Natural killer cell treated with Interleukin-12 subunit alpha and Interleukin-12 subunit beta and Interleukin-15 and Interleukin-18, amount 100 ng/mL, for 72 hours (primary cell): Measurements from ENCODE around the gene PIGM. TPM values are rescaled to one million over a fixed set of nuclear protein-coding genes. Genes with fewer than 3 reads are reported as not detected.
"Not testable (repeated sequence)": the region's sequence is repeated elsewhere in the genome, so short reads cannot be mapped to it uniquely, and the experiment has no call there.

ENCODE experiments used
- ATAC-seq, 2 donors: fragments of 150-1000 bp; cut with Tn5 transposase in 1 of 2; sonication (Bioruptor Pico), chemical (Tn5 transposase) in 1 of 2; 2 replicates each; pipeline ENCODE4 v1.10.0; 2021
- DNase-seq: peaks from one replicate; pipeline ENCODE4 v3.0.0; 2022; ENCODE audit warnings: low spot score
- H3K27ac Mint-ChIP-seq, 2 donors: 1 replicate in 1 of 2; 2 replicates in 1 of 2; pipeline ENCODE4 v1.8.0; 2022; ENCODE audit warnings: mixed read lengths in 2 of 2, mild to moderate bottlenecking in 1 of 2, moderate library complexity in 1 of 2
- H3K27me3 Mint-ChIP-seq, 2 donors: 1 replicate in 1 of 2; 2 replicates in 1 of 2; pipeline ENCODE4 v1.8.0; 2022; ENCODE audit warnings: mixed read lengths in 2 of 2
- H3K36me3 Mint-ChIP-seq: one replicate; pipeline ENCODE4 v1.8.0; 2022; ENCODE audit warnings: mixed read lengths
- H3K4me1 Mint-ChIP-seq, 2 donors: 1 replicate in 1 of 2; 2 replicates in 1 of 2; pipeline ENCODE4 v1.8.0; 2022; ENCODE audit warnings: low read depth in 2 of 2, mixed read lengths in 2 of 2, mild to moderate bottlenecking in 1 of 2
- H3K4me3 Mint-ChIP-seq: one replicate; pipeline ENCODE4 v1.8.0; 2022; ENCODE audit warnings: mixed read lengths
- H3K9me3 Mint-ChIP-seq: 2 replicates; pipeline ENCODE4 v1.8.0; 2022; ENCODE audit warnings: mixed read lengths
- total RNA-seq, 2 donors: library from RNA; stranded (reverse); gene quantifications; one replicate each; pipeline ENCODE4 v1.2.3, GENCODE V29; 2022

Gene PIGM
- total RNA-seq, 2 donors from 2014 or later, result 4.9 to 5.6 TPM

DNA sequence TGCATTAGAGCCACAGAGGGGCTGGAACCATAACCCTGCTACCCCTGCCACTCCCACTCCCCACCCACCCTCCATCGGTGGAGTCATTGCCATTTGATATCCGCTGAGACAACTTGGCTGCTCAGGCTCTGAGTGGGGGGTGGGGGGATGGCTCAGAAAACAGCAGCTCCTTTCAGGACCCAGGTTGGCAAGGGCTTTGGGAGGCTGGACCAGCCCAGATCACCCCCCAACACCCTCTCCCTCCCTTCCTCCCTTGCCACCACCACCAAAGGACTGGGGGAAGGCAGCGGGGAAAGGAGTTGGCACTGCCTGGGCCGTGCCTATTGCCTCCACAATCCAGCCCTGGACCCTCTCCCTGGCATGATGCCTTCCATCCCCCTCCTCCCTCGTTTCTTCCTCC is 36.4 kb upstream of the PIGM start:
- Mint-ChIP-seq H3K36me3 (no peaks in the 10 kb centered on the region), H3K4me3 (no peak overlapping the region), H3K27me3 (peaks cover 36 to 50% of the 10 kb centered on the region in 2 donors), H3K27ac (no peak overlapping the region), H3K9me3 (no peaks in the 10 kb centered on the region), H3K4me1 (peaks cover 6 to 11% of the 10 kb centered on the region in 2 donors)
- ATAC-seq (no peak), DNase-seq (no peak)

DNA sequence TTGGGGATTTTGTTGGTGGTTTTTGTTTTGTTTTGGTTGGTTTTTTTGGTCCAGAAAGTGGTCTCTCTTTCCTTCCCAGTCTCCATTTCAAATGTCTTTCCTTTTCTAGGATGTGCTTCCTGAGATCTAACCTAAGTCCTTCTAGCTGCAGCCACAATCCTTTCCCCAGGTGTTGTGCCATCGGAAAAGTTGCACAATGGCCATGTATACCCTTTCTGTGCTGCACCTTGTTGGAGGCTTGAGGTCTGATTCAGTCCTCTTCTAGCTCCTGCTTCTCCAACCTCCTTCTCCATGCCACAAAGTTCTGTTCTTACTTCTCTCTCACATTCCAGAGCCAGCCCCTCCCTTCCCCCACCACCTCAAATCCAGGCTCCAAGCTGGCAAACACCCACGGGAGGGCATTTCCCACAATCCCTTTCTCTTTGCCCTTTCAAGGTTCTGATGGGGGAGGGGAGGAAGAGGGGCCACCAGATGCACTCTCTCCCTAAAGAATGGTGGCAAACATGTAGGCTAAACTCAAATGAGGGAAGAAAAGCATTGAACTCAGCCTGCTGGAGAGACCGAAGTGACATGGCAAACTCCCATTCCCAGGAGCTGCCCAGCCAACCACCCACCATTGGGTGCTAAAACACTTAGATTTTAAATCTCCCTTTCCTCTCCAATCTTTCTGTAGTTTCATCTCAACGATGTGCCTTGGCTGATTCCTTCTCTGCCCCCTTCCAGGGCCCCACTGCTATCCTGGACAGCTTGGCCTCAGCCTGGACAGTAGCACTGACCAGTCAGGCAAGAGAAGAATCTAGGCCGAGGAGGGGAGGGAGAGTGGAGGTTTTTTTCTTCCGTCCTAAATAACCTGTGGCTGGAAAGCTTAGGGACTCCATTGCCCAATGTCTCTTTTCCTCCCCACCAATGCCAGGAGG is 35.3 kb upstream of the PIGM start:
- Mint-ChIP-seq H3K9me3 (no peaks in the 10 kb centered on the region), H3K27me3 (peaks cover 34 to 47% of the 10 kb centered on the region in 2 donors), H3K36me3 (no peaks in the 10 kb centered on the region), H3K4me3 (no peak overlapping the region), H3K4me1 (peaks cover 6 to 11% of the 10 kb centered on the region in 2 donors), H3K27ac (no peak overlapping the region)
- ATAC-seq (no peak), DNase-seq (peak; percentile 54)

DNA sequence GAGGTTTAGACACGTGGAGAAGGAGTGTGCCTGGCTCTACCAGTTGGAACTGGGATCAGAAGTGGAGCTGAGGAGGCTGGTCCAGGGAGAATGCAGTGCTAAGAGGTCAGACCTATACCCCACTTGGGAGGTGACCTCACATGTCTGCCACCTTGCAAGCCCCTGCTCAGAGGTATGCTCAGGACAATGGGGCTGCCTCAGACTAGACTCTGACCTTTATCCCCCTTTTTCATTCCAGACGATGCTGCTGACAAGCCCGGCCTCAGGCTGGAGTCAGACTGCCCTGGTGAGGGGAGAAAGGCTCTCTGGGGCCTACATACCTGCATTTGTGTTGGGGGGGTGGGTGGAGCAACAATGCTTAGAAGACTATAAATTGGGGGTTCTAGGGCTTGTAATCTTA is 33.0 kb upstream of the PIGM start:
- no peak for ATAC-seq
- H3K4me1 Mint-ChIP-seq, result peaks cover 0 to 3% of the 10 kb centered on the region in 2 donors
- no peak overlapping the region for H3K27ac Mint-ChIP-seq
- H3K4me3 Mint-ChIP-seq, result no peak overlapping the region
- no peaks in the 10 kb centered on the region for H3K9me3 Mint-ChIP-seq
- DNase-seq, result peak; percentile 58
- no peaks in the 10 kb centered on the region for H3K36me3 Mint-ChIP-seq
- H3K27me3 Mint-ChIP-seq, result peaks cover 18 to 34% of the 10 kb centered on the region in 2 donors

DNA sequence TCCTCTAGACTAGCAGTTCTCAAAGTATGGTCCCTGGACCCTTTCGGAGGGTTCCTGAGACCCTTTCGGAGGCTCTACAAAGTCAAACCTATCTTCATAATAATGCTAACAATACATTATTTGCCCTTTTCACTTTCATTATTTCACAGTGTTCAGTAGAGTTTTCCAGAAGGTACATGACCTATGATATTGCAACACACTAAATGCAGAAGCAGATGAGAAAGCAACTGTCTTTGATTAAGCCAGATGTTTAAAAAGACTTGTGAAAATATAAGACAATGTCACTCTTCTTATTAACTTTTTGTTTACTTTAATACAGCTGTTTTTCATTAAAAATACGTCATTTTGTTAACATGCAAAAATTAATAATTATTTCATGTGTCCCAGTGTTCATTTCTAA is 32.4 kb upstream of the PIGM start:
- H3K4me1 Mint-ChIP-seq, result no peaks in the 10 kb centered on the region
- H3K9me3 Mint-ChIP-seq, result no peaks in the 10 kb centered on the region
- no peak overlapping the region for H3K4me3 Mint-ChIP-seq
- no peak overlapping the region for H3K27ac Mint-ChIP-seq
- no peak for ATAC-seq
- no peaks in the 10 kb centered on the region for H3K36me3 Mint-ChIP-seq
- DNase-seq, result peak; percentile 2
- peaks cover 17 to 34% of the 10 kb centered on the region in 2 donors for H3K27me3 Mint-ChIP-seq

DNA sequence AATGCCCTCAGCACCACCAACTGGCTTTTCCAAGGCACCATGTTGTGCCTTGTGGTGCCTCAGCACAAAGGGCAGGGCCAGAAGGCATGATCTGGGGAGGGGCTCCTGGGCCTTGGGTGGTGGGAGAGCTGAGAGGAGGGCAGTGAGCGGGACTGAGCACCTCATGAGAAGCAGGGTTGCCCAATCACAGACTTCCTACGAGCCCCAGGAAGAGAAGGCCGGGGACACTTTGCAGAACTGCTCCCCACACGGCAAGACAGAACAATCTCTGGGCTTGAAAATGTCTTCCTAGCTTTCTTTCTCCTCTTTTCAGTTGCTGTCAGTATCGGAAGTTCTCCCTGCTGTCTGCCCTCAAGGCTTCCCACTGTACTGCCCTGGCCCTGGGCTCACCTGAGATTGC is 31.4 kb upstream of the PIGM start:
- DNase-seq, result peak; percentile 26
- H3K27me3 Mint-ChIP-seq, result peaks cover 18 to 34% of the 10 kb centered on the region in 2 donors
- no peaks in the 10 kb centered on the region for H3K4me1 Mint-ChIP-seq
- H3K36me3 Mint-ChIP-seq, result no peaks in the 10 kb centered on the region
- H3K9me3 Mint-ChIP-seq, result no peaks in the 10 kb centered on the region
- H3K27ac Mint-ChIP-seq, result no peak overlapping the region
- H3K4me3 Mint-ChIP-seq, result no peak overlapping the region
- no peak for ATAC-seq

DNA sequence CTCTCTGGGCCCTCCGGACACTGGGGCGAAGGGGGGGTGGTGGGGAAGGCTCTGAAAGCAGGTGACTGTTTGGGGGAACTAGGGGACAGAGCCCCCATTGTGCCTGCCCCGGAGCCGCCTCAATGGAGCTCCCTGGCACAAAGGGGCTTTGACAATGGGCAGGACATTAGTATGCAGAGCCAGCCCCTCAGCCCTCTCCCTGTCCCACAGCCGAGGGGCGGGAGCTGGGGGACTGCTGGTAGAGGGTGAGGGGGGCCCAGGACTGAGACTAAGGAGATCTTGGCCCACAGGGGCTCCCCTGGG is 30.4 kb upstream of the PIGM start:
- Mint-ChIP-seq H3K36me3 (no peaks in the 10 kb centered on the region), H3K9me3 (no peaks in the 10 kb centered on the region), H3K27ac (no peak overlapping the region), H3K4me3 (no peak overlapping the region), H3K27me3 (peaks cover 21 to 34% of the 10 kb centered on the region in 2 donors), H3K4me1 (no peaks in the 10 kb centered on the region)
- peak; percentile 51 for DNase-seq
- no peak for ATAC-seq

DNA sequence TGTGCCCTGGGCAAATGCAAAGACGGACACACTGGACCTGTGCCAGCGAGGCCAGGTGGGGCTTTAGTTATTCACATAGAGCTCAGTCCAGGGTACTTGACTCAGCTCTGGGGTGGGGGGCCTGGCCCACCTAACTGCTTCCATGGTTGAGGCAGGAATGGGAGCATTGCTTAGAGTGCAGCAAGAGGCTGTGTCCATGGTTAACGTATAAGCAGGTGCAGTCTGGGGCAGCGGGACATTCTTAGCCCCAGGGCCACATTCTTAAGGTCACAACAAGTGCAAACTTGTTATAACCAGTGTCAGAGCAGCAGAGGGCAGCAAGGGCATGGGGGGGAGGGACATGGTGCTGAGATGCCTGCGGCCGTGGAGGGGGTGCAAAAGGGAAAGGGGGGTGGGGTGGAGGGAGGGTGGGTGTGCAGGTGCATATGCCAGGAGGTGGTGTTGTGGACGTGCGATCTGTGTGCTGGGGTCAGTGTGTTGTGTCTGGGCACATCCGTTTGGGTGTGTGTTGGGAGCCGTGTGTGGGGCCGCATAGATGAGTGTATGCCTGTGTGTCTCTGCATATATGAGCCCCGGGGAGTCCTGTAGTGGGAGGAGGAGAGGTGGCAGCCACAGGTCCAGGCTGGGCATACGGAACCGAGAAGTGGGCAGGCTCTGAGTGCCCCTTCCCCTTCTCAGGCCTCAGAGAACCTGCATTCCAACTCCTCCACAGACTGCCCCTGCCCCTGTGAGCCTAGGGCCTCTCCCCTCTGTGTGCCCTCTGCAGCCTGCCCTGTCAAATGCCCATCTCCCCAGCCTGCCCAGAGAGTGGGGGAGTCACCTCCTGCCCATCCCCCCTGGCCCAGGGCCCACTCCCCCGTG is 29.8 kb upstream of the PIGM start:
- Mint-ChIP-seq H3K9me3 (no peaks in the 10 kb centered on the region), H3K4me3 (no peak overlapping the region), H3K27ac (no peak overlapping the region), H3K36me3 (no peaks in the 10 kb centered on the region), H3K27me3 (peaks cover 22 to 33% of the 10 kb centered on the region in 2 donors), H3K4me1 (no peaks in the 10 kb centered on the region)
- ATAC-seq (no peak), DNase-seq (peak; percentile 25)

DNA sequence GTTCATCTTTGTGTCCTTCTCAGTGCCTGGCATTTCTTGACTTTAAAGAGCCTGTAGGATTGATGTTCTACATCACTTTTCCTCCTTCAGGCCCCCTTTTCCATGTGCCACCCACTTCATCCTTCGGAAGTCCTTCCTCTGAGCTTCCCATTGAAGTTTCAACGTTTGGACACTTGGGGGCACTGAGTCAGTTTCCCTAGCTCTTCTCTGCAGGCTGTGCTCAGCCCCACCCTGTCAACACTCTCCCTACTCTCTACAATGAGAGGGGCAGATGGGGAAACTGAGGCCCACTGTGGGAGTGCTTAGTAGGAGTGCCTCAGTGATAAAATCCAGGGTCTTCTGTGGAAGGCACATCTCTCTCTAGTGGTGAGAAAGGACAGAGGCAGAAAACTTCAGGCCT is 26.3 kb upstream of the PIGM start:
- H3K9me3 Mint-ChIP-seq, result no peaks in the 10 kb centered on the region
- no peak overlapping the region for H3K4me3 Mint-ChIP-seq
- H3K27me3 Mint-ChIP-seq, result peaks cover 32 to 37% of the 10 kb centered on the region in 2 donors
- DNase-seq (peak; percentile 35), ATAC-seq (no peak)
- no peak overlapping the region for H3K27ac Mint-ChIP-seq
- no peaks in the 10 kb centered on the region for H3K36me3 Mint-ChIP-seq
- no peaks in the 10 kb centered on the region for H3K4me1 Mint-ChIP-seq

DNA sequence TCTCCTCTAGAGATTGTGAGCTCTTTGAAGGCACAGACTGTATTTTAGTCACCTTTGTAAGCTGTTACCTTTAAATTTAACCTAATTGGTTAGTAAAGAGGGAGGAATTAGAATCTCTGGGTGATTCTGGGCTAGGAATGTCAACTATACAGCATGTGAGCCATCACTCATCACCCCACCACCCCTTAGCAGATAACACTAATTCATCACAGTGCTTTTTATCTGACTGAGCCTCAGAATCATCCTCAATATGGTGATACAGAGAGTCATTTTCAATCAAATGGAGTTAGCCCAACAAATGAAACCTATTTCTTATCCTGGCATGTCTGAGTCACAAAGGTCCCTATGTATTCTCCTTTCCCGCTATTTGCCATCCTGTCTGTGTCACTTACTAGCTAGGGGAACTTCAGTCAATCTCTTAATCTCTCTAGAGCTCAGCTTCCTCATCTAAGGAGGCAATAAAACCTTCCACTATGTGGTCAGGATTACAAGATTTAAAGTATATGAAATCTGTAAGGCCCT is 24.9 kb upstream of the PIGM start:
- no peak overlapping the region for H3K4me3 Mint-ChIP-seq
- ATAC-seq (no peak), DNase-seq (no peak)
- H3K27me3 Mint-ChIP-seq, result peaks cover 41% of the 10 kb centered on the region in 2 donors
- no peaks in the 10 kb centered on the region for H3K4me1 Mint-ChIP-seq
- H3K9me3 Mint-ChIP-seq, result no peaks in the 10 kb centered on the region
- no peak overlapping the region for H3K27ac Mint-ChIP-seq
- no peaks in the 10 kb centered on the region for H3K36me3 Mint-ChIP-seq

DNA sequence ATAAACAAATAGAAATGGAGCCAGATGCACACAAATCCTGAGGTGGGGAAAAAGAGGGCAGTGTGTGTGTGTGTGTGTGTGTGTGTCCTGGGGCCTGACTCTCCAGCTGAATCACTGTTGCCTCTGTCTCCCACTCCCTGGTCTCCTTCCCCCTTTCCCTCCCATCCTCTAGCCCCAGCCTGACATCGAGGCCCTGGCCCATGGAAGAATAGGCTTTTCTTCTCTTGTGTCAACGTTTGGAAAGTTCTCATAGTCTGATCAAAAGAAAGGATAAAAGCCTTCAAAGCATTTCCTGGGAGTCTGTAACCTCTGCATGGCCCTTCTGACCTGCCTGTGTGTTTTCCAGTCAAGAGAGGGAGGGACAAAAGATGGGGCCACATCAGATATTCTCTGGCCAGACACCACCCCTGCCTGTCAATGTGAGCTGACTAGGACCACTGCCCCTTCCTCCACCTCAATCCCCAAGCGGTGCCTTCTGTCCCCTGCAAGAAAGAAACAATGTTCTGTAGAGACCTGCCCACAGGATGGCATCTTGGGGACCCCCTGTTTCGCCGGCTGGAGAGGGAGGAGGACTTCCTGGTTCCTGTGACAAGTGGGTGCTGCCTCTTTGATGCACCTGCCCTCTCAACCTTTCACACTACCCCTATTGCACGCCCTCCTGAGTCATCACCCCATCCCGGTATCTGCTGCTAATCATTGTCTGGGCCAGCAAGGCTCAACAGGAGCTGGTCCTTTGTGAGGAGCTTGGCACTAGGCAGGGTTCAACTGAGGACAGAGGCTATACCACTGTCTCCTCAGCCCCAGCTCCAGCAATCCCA is 22.0 kb upstream of the PIGM start:
- ATAC-seq (peak in 1 of 2 donors; percentile 20), DNase-seq (peak; percentile 5)
- Mint-ChIP-seq H3K27me3 (peaks cover 48 to 50% of the 10 kb centered on the region in 2 donors), H3K36me3 (no peaks in the 10 kb centered on the region), H3K4me3 (no peak overlapping the region), H3K9me3 (no peaks in the 10 kb centered on the region), H3K4me1 (no peaks in the 10 kb centered on the region), H3K27ac (no peak overlapping the region)

DNA sequence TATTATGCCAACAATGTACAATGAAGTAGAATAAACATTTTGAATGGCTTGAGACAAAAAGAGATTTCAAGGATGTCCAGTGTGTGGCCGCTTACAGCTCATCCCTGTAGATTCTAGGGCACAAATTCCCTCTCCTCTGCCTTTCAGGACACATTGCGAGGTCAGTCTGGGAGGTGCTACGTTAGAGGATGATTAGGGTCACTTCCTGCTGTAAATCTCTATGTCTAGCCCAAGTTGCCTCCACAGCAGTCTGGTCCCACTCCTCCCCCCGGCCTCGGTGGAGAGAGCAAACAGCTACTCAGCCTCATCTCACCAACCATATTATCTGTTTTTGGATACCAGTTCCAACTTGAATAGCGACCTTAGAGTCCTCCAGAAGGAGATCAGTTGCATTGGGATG is 21.1 kb upstream of the PIGM start:
- H3K9me3 Mint-ChIP-seq, result no peaks in the 10 kb centered on the region
- ATAC-seq, result no peak
- H3K27ac Mint-ChIP-seq, result no peak overlapping the region
- no peak for DNase-seq
- no peaks in the 10 kb centered on the region for H3K4me1 Mint-ChIP-seq
- H3K4me3 Mint-ChIP-seq, result no peak overlapping the region
- no peaks in the 10 kb centered on the region for H3K36me3 Mint-ChIP-seq
- peaks cover 46 to 52% of the 10 kb centered on the region in 2 donors for H3K27me3 Mint-ChIP-seq

DNA sequence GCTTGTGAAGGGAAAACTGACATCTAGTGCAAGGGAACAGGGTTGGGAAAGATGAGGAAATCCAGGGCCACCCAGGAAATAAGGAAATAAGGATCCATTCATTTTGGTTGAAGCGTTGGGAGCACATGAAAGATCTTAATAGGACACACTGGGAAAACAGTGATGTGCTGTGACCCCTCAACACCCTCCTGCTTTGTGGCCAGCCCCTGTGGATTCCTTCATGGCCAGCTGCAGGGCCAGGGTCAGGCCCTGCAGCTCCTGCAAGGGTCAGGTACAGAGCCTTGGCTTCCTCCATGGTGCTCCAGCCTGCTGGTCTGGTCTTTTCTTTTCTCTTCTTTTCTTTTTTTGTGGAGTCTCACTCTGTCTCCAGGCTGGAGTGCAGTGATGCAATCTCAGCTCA is 18.8 kb upstream of the PIGM start:
- Mint-ChIP-seq H3K27ac (no peak overlapping the region), H3K36me3 (no peaks in the 10 kb centered on the region), H3K9me3 (no peaks in the 10 kb centered on the region), H3K4me3 (no peak overlapping the region), H3K27me3 (peaks cover 29 to 42% of the 10 kb centered on the region in 2 donors), H3K4me1 (peaks cover 12% of the 10 kb centered on the region in 2 donors)
- DNase-seq, result no peak
- ATAC-seq, result no peak

DNA sequence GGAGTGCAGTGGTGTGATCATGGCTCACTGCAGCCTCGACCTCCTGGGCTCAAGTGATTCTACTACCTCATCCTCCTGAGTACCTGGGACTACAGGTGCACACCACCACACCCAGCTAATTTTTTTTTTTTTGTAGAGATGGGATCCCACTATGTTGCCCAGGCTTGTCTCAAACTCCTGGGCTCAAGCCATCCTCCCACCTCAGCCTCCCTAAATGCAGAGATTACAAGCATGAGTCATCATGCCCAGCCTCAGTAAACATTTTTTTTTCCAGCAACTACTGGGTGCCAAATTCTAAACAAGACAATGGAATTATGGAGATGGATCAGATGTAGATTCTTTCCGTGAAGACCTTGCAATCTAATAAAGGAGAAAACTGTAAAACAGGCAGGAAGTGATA is 18.4 kb upstream of the PIGM start:
- not testable (repeated sequence) for ATAC-seq, H3K27ac Mint-ChIP-seq, H3K9me3 Mint-ChIP-seq, H3K4me3 Mint-ChIP-seq, H3K36me3 Mint-ChIP-seq, DNase-seq
- peaks cover 28 to 44% of the 10 kb centered on the region in 2 donors for H3K27me3 Mint-ChIP-seq
- peaks cover 12% of the 10 kb centered on the region in 2 donors for H3K4me1 Mint-ChIP-seq
